Stimulated activated CD4-positive, alpha-beta T cell treated with anti-CD3 and anti-CD28 coated beads, Interleukin-2, amount 100 ng/mL, for 24 hours (primary cell): ENCODE measurements around the gene PDP2.

Experiments
- DNase-seq, 2 donors: peaks; one replicate each; pipeline ENCODE4 v3.0.0-alpha.2; 2020

PDP2 gene

DNA sequence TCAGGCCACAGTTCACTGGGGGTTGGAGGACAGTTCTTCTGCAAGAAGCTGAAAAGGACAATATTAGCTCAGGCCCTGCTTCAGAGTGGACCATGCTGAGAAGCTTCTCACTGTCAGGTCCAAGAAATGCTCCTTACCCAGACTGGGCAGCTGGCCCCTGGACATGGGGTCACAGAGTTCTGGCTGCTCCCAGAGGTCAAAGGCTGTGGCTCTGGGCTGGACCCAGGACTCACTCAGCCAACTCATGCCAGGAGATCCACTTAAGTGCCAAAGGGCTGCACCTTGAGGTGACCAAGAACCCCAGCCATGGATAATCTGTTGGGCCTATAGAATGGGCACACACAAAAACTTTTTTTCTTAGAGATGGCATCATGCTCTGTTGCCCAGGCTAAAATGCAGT, 59.1 kb downstream of the PDP2 start:
- DNase-seq: no peak

DNA sequence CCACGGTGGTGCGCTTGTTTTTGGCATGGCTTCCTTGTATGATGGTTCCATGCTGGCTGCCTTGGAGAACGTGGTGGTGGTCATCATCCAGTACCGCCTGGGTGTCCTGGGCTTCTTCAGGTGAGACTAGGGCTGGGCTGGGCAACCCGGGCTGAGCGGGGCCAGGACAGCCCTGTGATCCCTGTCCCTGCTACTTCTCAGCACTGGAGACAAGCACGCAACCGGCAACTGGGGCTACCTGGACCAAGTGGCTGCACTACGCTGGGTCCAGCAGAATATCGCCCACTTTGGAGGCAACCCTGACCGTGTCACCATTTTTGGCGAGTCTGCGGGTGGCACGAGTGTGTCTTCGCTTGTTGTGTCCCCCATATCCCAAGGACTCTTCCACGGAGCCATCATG, 59.9 kb downstream of the PDP2 start:
- no peak for DNase-seq
